GM18867 (cell line): ENCODE results near the gene ASB6.

Experiments
- ATAC-seq: cut with Tn5 transposase; IDR thresholded peaks from one replicate; pipeline ENCODE4 v1.9.1; 2021; ENCODE audit warnings: mild to moderate bottlenecking, moderate library complexity; ENCODE audit not compliant: unreplicated experiment

Gene ASB6

DNA sequence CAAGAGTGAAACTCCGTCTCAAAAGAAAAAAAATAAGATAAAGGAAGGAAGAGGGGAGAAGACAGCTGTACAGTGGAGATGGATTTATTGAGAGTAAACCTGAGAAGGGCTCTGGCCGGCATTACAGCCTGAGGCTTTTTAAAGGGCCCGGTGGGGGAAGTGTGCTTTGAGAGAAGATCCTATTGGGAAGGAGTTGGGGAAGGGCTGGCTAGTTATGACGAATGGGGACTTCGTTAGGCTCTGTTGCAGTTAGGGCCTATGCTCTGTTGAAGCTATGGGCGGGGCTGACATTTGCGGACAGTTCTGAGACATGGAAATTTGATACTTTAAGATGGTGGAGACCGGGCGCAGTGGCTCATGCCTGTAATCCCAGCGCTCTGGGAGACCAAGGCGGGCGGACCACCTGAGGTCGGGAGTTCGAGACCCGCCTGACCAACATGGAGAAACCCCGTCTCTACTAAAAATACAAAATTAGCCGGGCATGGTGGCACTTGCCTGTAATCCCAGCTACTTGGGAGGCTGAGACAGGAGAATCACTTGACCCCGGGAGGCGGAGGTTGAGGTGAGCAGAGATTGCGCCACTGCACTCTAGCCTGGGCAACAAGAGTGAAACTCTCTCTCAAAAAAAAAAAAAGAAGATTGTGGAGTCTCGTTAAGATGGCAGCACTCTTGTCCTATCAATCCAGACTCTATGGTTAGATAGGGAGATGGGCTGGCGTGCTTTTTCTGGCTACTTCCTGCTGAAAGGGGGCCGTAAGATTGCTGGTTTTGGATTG, 54.3 kb downstream of the ASB6 start:
- ATAC-seq, result no peak

DNA sequence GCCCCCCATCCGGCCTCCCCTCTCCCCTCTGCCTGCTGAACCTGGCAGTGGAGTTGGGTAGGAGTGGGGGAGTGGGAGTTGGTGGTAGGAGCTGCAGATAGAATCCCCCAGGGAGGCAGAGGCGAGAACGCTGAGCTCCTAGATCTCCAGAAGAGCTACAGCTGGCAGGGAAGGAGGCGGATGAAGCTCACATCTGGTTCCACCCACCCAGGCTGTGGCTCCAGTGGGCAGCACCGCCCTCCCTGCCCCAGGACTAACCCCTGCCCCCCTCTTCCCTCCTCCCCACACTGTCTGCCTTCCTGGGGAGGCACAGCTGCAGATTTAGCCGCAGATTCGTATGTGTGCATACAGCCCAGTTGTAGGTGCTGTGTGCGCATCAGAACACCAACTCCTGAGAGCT, 55.3 kb downstream of the ASB6 start:
- no peak for ATAC-seq

- ATAC-seq, result no peak
These were observed 55.7 kb downstream of the ASB6 start for GRCh38 chr9:129586245-129586644.

DNA sequence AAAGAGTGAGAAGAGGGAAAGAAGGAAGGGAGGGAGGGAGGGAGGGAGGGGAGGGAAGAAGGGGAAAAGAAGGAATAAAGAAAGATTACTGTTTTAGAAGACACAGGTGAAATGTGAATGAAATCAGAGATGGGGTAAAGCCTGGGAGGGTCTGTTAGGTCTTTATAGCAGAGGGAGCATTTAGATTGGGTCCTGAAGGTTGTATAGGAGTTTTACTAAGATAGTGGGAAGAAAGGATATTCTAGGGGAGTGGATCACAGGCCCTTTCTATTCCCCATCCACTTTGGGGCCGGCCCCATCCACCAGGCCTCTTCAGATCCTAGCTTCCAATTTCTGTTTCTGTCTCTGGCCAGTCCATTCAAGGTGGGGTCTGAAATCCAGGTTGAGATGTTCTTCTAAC, 56.6 kb downstream of the ASB6 start:
- no peak for ATAC-seq
